GM19324 (cell line): ENCODE measurements around the gene UQCC5.

Experiments
- ATAC-seq: cut with Tn5 transposase; IDR thresholded peaks from one replicate; pipeline ENCODE4 v1.9.1; 2021; ENCODE audit warnings: mild to moderate bottlenecking, moderate library complexity; ENCODE audit not compliant: unreplicated experiment, low FRiP score

Gene UQCC5

GRCh38 chr3:52532838-52533622 is 3.4 kb upstream of the UQCC5 start:
- no peak for ATAC-seq

- no peak for ATAC-seq
Observed at GRCh38 chr3:52533623-52534280, 2.7 kb upstream of the UQCC5 start, which contains the start of gene NT5DC2. Gene NT5DC2, minus strand, starts transcription at chr3:52533857. Its CDS starts 120 bp downstream, at chr3:52533737.

GRCh38 chr3:52534281-52535183 is 1.9 kb upstream of the UQCC5 start:
- ATAC-seq: no peak

GRCh38 chr3:52535411-52536111 is 844 bp upstream of the UQCC5 start:
- no peak for ATAC-seq

- no peak for ATAC-seq
Observed at GRCh38 chr3:52536112-52536368, 365 bp upstream of the UQCC5 start.

- no peak for ATAC-seq
Observed at GRCh38 chr3:52537165-52537620, 788 bp downstream of the UQCC5 start.

GRCh38 chr3:52537726-52538421 is 1.5 kb downstream of the UQCC5 start:
- ATAC-seq: no peak

GRCh38 chr3:52539010-52539653 is 2.7 kb downstream of the UQCC5 start:
- no peak for ATAC-seq

GRCh38 chr3:52541050-52541449 is 4.6 kb downstream of the UQCC5 start:
- no peak for ATAC-seq

- no peak for ATAC-seq
Observed at GRCh38 chr3:52544937-52545336, 8.5 kb downstream of the UQCC5 start.

- no peak for ATAC-seq
Observed at GRCh38 chr3:52546111-52546901, 9.9 kb downstream of the UQCC5 start.

- no peak for ATAC-seq
Observed at GRCh38 chr3:52547143-52547542, 10.7 kb downstream of the UQCC5 start.

GRCh38 chr3:52551118-52551517 is 14.7 kb downstream of the UQCC5 start:
- ATAC-seq: no peak

- no peak for ATAC-seq
Observed at GRCh38 chr3:52552089-52552488, 15.7 kb downstream of the UQCC5 start.

GRCh38 chr3:52554026-52554755 is 17.8 kb downstream of the UQCC5 start:
- ATAC-seq: no peak

- no peak for ATAC-seq
Observed at GRCh38 chr3:52555056-52555455, 18.7 kb downstream of the UQCC5 start.

GRCh38 chr3:52557011-52557960 is 20.9 kb downstream of the UQCC5 start:
- no peak for ATAC-seq
